Measurements from ENCODE around the gene TBC1D22A.

Gene TBC1D22A

DNA sequence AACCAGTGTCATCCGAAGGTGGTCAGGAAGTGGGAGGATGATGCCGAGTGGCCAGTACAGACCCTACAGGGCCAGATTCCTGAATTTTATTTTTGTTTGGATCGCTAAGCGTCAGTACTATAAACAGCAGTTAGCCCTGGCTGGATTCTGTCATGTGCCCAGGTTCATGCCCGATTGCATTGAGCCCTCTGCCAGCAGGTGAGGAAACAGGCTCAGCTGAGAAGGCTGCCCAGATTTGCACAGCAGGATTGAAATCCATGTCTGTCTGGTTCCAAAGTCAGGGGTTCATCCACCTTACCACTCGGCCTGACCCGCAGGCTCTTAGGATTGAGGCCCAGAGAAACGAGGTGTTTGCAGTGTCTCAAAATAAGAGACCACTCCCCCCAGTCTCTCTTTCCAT is 9.1 kb upstream of the TBC1D22A start:
- DNase-seq (ENCODE audit: low spot score): no peak

DNA sequence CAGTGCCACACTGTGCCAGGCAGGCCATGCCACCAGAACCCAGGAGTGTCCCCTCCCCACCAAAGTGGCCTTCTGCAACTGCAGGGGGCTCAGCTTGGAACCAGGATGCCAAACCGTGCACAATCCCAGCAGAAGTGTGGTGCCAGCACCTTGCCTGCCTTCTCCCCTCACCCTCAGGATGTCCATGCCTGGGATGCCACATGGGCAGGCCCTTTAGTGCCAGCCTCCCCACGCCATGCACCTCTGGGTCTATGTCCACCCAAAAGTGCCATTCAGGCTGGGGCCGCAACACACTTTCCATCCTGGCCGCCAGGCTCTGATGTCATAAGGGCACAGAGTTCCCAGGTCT is 8.7 kb upstream of the TBC1D22A start:
- DNase-seq (ENCODE audit: low spot score): no peak

DNA sequence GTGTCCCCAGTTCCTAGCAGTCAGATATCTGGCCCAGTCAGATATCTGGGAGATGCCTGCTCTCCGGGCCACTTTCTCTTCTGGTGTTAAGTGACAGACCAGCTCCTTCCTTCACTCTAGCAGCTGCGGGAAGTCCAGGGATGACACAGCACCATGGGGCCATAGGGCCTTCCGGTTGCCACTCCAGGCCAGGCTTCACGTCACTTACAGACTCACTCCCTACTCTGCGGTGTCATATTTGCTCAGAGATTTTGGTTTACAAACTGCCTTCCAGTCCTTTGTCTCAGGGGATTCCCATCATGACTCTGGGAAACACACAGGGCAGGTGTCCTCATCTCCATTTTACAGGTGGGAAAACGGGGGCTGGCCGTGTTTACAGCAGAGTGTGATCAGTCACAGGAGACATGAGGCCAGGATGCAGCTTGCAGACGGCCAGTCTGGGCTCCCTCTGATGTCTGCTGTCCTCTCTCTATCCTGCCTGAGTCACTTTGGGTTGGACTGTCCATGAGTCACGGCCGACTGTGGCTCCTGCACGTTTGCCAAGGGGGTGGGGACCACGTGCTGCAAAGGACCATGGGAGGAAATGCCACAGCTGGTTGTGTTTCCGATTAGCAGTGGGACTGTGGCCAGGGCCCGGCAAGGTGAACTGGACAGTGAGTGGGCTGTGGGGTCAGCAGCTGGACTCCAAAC is 8.2 kb upstream of the TBC1D22A start:
- DNase-seq (ENCODE audit: low spot score): peak; percentile 100

DNA sequence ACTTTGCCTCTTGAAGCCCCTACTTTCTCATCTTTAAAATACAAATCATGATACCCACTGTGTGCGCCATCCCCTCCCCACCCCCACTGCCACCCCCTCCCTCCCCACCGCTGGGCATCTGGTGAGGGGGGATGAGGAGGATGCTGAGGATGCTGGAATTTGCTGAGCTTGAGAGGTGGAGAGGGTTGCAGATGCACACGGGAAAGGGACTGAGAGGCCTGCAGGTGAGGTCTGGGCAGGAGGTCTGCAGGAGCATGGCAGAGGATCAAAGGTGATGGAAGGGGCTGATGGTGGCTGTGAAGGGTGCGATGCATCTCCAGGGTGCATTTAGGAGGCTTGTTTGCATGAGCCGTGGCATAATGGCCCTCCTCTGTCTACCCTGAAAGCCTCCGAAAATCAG is 7.6 kb upstream of the TBC1D22A start:
- DNase-seq (ENCODE audit: low spot score): no peak

DNA sequence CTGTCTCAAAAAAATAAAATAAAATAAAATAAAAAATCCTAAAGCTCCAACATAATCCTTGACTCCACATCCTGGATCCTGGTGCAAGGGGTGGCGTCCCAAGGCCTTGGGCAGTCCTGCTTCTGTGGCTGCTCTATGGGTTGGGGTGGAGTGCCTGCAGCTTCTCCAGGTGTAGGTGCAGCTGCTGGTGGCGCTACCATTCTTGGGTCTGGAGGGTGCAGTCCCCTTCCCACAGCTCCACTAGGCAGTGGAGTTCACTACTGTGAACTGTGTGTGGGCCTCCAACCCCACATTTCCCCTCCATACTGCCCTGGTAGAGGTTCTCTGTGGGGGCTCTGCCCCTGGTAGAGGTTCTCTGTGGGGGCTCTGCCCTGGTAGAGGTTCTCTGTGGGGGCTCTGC is 6.9 kb upstream of the TBC1D22A start:
- no peak for DNase-seq (ENCODE audit: low spot score)

DNA sequence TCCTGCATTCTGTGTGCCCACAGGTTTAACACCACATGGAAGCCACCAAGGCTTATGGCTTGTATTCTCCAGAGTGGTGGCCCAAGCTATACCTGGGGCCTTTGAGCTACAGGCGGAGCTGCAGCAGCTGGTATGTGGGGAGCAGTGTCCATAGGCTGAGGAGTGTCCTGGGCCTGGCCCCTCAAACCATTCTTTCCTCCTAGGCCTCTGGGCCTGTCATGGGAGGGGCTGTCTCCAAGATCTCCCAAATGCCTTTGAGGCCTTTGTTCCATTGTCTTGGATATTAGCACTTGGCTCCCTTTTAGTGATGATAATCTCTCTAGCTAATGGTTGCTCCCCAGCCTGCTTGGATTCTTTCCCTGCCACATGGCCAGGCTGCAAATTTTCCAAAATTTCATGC is 6.4 kb upstream of the TBC1D22A start:
- DNase-seq (ENCODE audit: low spot score): no peak

DNA sequence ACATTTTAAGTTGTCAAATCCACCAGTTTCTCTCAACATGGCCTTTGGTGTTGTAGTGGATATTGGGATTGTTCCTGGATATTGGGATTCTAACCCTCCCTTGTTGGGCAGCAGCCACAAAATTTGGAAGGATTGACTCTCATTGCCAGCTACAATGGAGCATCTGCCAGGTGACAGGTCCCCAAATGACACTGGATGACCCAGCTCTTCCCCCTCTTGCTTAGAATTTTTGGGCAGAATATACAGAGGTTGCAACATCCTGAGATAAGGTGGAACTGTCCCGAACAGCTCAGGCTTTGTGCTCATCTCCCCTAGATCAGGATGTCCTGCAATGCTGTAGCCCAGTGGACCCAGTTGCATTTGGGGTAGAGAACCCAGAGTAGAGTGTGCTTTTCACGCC is 5.3 kb upstream of the TBC1D22A start:
- DNase-seq (ENCODE audit: low spot score): no peak

DNA sequence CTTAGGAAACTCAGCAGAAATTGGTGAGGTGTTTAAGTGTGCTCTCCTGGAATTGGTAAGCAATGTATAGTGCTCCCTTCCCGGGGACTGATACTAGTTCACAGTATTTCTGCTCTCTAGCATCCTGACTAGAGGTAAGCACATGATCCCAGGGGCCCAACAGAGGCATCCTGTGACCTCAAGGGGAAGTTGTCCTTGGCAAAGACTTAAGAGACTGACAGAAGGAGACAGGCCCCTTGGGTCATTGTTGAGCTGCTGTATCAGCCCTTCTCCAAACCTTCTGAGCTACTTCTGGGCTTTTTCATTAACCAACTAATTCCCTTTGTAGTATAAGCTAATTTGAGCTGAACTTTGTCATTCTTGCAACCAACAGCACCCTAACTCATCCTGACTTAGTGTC is 4.3 kb upstream of the TBC1D22A start:
- no peak for DNase-seq (ENCODE audit: low spot score)

DNA sequence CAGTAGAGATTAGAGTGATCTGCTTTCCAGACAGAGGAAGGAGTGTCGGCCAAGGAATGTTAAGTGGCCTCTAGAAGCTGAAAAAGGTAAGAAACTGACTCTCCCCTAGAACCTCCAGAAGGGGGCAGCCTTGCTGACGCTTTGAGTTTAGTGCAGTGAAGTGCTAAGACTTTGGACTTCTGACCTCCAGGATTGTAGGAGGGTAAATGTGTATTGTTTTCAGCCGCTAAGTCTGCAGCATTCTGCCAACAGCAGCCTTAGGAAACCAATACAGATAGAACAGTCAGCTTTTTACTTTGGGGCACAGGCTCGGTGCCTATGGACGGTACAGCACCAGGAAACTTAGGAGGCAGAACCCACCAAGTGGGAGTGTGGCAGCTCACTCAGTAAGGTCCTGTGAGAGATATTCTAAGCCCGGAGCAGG is 3.6 kb upstream of the TBC1D22A start:
- peak; percentile 85 for DNase-seq (ENCODE audit: low spot score)

DNA sequence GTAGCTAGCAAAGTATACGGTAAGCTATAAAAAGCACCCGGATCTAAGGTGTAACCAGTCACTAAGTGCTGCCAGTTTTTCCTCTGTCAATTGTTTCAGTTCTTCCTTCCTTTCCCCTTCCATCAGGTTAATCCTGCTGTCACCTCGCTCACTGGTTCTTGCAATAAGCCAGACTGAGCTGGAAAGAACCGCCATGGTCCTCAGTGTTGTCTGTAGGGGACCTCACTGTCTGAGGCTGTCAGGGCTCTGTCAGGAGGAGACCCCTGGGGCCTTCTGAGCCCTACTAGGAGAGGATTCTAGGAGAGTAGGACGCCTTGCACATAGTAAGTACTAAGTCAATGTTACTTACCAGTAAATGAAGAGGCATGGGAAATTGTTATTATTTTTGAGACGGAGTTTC is 1.4 kb upstream of the TBC1D22A start:
- DNase-seq (ENCODE audit: low spot score): no peak

DNA sequence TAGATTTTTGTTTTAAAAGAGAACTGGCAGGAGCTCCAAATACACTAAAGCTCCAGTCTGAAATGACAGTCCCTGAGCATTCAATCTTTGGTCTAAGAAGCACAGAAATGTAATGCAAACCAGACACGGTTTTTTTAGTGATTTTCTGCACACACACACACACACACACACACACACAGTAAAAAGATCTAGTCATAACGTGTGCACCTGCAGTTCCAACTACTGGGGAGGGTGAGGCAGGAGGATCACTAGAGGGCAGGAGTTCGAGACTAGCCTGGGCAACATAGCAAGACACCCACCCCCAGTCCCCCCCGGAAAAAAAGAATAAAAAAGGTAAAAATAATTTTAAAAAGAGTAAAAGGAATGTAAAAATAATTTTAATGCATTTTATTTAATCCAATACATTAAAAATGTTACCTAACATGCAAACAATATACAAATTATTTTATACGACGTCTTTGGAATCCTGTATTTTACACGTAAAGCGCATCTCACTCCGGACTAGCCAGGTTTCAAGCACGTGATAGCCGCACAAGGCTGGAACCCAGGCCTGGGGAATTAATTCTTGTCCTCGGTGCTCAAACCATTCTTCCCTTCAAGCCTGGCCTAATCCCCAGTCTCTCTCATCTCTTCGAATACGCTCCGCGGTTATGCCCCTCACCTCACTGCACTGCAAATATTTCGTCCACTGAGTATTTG is 762 bp upstream of the TBC1D22A start:
- no peak for DNase-seq (ENCODE audit: low spot score)

DNA sequence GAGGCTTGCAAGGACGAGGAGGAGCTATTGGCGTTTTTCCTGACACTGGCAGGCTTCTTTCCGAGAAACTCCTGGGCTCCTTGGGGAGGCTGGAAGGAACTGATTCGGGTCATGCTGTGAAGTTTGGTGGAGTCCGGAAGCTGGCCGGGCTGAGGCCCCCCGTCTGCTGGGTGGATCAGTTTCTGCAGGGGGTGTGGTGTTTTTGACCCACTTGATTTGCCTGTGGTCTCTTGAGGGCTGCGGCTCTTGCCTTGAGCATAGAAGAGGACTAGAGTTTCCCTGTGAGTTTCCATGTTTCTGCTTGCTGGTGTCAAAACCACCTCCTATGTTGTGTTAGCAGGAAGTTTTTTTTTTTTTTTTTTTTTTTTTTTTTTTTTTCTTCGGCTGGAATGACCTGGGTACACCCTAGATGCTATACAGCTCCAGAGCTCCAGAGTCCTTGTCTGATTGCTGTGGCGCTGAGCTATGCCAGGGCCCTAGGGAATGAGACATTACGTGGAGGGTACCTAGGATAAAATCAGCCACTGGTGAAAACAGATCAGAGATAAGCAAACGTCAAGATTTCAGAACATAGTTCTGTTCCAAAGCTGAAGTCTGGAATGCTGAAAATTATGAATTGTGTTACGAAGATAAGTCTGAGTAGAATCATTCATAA is 728 bp downstream of the TBC1D22A start:
- no peak for DNase-seq (ENCODE audit: low spot score)

DNA sequence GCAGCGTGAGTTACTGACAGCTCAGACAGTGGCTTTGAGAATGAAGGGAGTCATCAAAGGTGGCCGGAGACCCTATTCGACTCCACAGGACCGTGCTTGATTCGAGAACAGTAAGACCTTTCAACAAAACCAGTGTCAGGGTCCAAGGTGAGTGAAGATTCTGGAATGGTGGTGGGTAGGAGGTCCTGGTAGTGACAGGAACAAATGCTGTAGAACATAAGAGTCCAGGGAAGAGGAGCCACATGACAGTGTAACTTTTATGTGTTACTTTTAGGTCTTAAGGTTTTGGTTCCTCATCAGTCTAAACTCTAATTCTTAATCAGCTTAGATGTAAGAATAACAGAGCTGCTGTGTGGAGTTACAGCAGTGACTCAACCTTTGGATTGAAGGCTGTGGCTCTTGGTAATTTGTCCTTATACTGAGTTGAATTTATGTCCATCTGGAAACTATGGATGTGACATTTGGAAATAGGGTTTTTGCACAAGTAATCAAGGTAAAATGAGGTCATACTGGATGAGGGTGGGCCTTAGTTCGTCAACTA is 1.8 kb downstream of the TBC1D22A start:
- DNase-seq (ENCODE audit: low spot score): no peak

DNA sequence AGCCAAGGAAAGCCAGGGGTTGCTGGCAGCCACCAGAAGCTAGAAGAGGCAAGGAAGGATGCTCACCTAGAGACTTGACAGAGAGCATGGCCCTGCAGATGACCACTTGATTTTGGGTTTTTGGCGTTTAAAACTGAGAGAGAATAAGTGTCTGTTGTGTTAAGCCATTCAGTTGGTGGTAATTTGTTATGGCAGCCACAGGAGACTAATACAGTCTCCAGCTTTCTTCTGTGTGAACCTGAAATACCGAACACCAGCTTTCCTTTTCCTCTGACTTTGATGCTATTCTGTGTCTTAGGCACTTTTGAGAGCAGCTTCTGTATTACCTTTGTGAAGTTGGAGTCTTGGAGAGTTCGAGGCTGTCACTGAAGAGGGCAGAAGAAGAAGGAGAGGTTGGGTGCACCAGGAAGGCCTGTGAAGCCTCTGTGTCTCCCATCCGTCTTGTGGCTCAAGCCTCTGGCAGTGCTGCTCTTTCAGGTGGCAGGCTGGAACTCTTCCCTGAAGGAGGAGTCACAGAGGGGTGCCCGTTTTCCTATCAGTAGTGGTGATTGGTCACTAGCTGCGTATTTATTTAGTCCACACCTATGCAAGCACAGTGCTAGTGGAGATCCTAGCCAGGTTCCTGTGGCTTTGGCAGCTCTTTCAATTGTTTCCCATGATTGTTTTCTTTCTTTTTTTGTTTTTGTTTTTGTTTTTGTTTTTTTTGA is 2.5 kb downstream of the TBC1D22A start:
- no peak for DNase-seq (ENCODE audit: low spot score)

DNA sequence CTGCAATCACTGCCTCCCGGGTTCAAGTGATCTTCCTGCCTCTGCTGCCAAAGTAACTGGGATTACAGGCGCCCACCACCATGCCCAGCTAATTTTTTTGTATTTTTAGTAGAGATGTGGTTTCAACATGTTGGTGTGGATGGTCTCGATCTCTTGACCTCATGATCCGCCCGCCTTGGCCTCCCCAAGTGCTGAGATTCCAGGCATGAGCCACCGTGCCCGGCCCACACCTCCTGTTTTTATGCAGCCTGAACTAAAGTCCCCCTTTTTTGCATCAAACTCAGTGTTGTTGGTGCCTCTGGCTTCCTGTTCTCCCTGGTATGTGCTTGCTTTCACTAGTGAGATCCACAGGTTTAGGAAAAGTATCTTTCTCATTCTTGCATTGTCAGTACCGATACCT is 4.2 kb downstream of the TBC1D22A start:
- DNase-seq (ENCODE audit: low spot score): no peak

DNA sequence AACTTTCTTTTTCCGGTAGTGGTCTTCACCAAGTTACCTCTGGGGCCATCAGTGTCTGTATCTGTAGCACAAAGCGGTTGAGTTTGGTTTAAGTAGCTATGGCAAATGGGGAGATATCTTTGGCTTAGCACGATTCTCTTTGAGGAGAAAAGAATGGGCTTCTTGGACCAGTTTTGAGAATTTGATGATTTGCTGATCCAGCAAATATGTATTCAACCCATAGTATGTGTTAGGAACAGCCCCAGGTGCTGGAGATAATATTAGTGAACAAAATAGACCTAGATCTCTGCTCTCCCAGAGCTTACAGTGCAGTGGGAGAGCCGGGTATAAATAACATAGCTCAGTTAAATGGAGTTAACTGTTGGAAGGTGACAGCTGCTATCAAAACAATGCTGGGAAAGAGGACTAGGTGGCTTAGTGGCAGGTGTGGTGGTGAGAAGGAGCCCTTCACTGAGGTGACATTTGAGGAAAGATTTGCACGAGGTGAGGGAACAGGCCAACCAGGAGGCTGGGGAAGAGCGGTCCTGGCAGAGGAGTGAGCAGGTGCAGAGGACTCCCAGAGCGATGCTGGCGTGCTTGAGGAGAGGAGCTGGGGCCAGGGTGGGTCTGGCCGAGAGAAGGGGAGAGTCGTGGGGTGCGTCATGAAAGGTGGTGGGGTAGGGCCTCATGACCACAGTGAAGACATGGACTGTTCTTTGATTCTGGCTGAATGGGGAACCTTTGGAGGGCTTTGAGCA is 5.0 kb downstream of the TBC1D22A start:
- DNase-seq (ENCODE audit: low spot score): no peak

DNA sequence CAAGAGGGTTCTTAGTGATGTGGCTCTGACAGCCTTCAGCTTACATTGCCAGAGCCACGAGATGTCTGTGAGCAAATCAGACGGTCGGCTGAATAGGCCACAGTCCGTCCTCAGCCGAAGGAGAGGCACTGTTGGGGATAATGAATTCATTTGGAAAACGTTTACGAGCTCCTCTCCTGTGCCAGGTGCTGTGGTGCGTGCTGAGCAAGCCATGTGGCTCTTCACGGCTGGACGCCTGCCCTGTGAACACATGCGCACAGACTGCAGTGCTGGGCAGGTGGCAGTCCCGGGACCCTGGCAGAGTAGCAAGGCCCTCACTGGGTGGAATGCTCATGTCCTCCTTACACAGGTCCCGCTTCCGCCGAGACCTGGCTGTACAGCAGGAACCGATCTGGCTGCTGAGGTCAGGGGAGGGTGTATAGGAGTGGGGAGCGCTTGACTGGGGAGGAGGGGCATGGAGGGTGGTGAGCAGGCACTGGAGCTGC is 6.8 kb downstream of the TBC1D22A start:
- DNase-seq (ENCODE audit: low spot score): no peak

DNA sequence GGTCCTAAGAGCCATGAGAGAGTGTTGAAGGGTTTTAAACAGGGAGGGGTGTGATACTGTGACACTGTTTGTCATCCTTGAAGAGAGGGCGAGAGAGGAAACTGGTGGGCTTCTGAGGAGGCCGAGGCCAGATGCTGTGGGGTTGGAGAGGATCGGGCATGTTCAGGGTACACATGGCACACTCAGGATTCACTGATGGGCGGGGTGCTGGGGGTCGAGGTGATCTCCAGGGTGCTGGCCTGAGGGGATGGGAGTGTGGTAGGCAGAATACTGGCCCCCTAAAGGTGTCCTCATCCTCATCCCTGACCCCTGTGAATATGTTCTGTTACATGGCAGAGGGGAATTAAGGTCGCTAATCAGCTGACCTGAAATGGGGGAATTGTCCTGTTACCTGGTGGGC is 7.3 kb downstream of the TBC1D22A start:
- DNase-seq (ENCODE audit: low spot score): no peak

DNA sequence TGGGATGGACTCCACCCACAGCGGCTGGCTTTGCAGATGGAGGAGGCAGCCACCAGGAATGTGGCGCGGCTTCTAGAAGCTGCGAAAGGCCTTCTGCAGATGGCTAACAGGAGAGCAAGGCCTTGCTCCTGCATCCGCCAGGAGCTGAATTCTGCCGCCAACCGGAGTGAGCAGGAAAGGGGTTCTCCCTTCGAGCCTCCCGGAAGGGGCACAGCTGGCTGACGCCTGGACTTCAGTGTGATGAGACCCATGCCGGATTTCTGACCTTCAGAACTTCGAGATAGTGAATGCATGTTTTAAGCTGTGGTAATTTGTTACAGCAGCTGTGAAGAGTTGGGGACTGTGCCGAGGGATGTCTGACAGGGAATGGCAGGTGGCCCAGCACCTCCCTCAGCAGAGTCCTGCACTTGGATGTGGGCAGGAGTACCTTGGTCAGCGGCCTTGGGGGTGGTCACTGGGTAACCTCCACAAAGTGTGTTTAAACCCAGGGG is 7.7 kb downstream of the TBC1D22A start:
- DNase-seq (ENCODE audit: low spot score): no peak

DNA sequence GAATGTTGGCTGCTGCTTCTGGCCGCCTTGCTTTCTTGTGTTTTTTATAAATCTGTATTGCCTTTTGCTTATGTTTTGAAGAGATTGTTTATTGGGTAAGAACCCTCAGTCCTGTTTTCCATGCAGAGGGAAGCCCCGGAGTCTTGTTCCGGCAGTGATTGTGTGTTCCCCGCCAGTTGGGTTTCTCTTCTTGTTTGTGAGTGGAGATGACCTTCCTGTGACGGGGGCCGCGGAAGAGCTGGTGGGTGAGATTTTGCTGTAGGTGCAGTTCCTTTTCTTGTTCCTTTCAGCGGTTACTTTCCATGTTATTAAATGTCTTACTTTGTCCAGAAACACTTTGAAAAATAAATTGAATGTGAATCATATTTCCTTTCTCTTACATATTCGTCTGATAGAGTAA is 8.3 kb downstream of the TBC1D22A start:
- no peak for DNase-seq (ENCODE audit: low spot score)

DNA sequence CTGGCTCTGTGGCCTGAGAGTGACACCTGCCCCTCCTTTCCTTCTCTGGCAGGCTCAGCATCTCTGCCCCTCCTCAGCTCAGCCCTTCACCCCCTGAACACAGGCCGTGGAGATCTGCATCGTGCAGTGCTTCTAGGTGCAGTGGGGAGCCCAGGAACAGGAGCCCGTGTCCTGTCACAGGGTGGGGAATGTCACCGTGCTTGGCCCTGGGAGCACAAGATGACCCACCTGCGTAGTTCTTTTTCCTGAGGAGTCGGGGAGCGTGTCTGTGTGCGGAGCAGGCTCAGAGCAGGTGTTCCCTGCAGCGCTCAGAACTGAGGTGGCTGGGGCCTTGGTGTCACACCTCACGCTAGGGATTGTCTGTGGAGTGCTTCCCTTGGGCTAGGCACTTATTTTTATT is 10.6 kb downstream of the TBC1D22A start:
- DNase-seq (ENCODE audit: low spot score): no peak

Measured in kidney capillary endothelial cell (primary cell).